ENCODE measurements around the gene ECT2L.

- TF ChIP-seq CTCF (IDR thresholded peaks at IDR 0.05): no peak
- no peak for TF ChIP-seq POLR2A (IDR thresholded peaks at IDR 0.05; ENCODE audit: low read length)
- TF ChIP-seq PBX3 (IDR thresholded peaks at IDR 0.05): no peak
- TF ChIP-seq KDM1A (IDR thresholded peaks at IDR 0.05; ENCODE audit: low read depth): no peak
- TF ChIP-seq EHMT2 (IDR thresholded peaks at IDR 0.05; ENCODE audit: low read depth): no peak
- TF ChIP-seq USF2 (IDR thresholded peaks at IDR 0.05): no peak
- no peak for TF ChIP-seq SREBF2 (IDR thresholded peaks at IDR 0.05)
- TF ChIP-seq MAX (IDR thresholded peaks at IDR 0.05): no peak
- TF ChIP-seq RFX5 (IDR thresholded peaks at IDR 0.05): no peak
Observed at GRCh38 chr6:138752017-138752416, 43.9 kb upstream of the ECT2L start.

All from A549 (cell line).